Thoracic aorta (tissue), 2 donors: ENCODE measurements around the gene CMIP. TPM values are rescaled to one million over a fixed set of nuclear protein-coding genes. Genes with fewer than 3 reads are reported as not detected.

ENCODE experiments used
- ATAC-seq: fragments of 150-250 bp; one replicate; pipeline ENCODE4 v1.8.0; 2017; ENCODE audit warnings: low read depth; ENCODE audit not compliant: insufficient number of reproducible peaks, low FRiP score
- DNase-seq: peaks from one replicate; pipeline ENCODE4 v3.0.0-alpha.2; 2020; ENCODE audit warnings: low spot score
- H3K27ac ChIP-seq, 2 donors: fragments of 200-600 bp; sonication (generic); 1 replicate in 1 of 2; 2 replicates in 1 of 2; pipeline ENCODE4 v1.5.1; 2016; ENCODE audit warnings: mild to moderate bottlenecking in 2 of 2, moderate library complexity in 2 of 2
- H3K27me3 ChIP-seq: fragments of 200-600 bp; sonication (generic); replicated peaks from 2 replicates; pipeline ENCODE4 v1.6.0; 2016; ENCODE audit warnings: mild to moderate bottlenecking; ENCODE audit not compliant: insufficient read depth
- H3K36me3 ChIP-seq: fragments of 200-600 bp; sonication (generic); one replicate; pipeline ENCODE4 v1.5.1; 2016
- H3K4me1 ChIP-seq, 2 donors: fragments of 200-600 bp; sonication (generic); 1 replicate in 1 of 2; 2 replicates in 1 of 2; pipeline versions ENCODE4 v1.5.1 to v1.6.0; 2016; ENCODE audit warnings: low read depth in 2 of 2, mild to moderate bottlenecking in 1 of 2; ENCODE audit not compliant: control insufficient read depth in 1 of 2
- H3K4me3 ChIP-seq: fragments of 200-600 bp; sonication (generic); 2 replicates; pipeline ENCODE4 v1.5.1; 2016; ENCODE audit warnings: mild to moderate bottlenecking
- H3K9me3 ChIP-seq: fragments of 200-600 bp; sonication (generic); 2 replicates; pipeline ENCODE4 v1.5.1; 2016
- CTCF ChIP-seq: fragments of 200-600 bp; sonication (generic); IDR thresholded peaks from one replicate; pipeline ENCODE4 v1.5.1; 2019; ENCODE audit warnings: antibody characterized with exemption
- total RNA-seq, 2 donors: library from RNA; depleted of rRNA; stranded (reverse); fragments of >200 nt; gene quantifications; one replicate each; pipeline versions ENCODE4 v1.1.0 to v1.2.3, GENCODE V29; 2016

The CMIP gene
- total RNA-seq, 2 donors from 2014 or later: 20.8 to 46.8 TPM

- H3K27me3 ChIP-seq: no peaks in the 10 kb centered on the region
- DNase-seq (no peak), ATAC-seq (no peak)
- peaks cover 13% of the 10 kb centered on the region for H3K36me3 ChIP-seq
- no peak overlapping the region for H3K27ac ChIP-seq
- no peak overlapping the region for H3K4me3 ChIP-seq
- H3K9me3 ChIP-seq: no peaks in the 10 kb centered on the region
- H3K4me1 ChIP-seq: no peaks in the 10 kb centered on the region
- TF ChIP-seq CTCF: no peak
Observed at GRCh38 chr16:81693041-81693743, 248.6 kb downstream of the CMIP start.

GRCh38 chr16:81693744-81694303, 249.2 kb downstream of the CMIP start:
- Histone ChIP-seq H3K4me1 (no peaks in the 10 kb centered on the region), H3K9me3 (no peaks in the 10 kb centered on the region), H3K27me3 (no peaks in the 10 kb centered on the region), H3K36me3 (peaks cover 13% of the 10 kb centered on the region), H3K4me3 (no peak overlapping the region), H3K27ac (no peak overlapping the region)
- ATAC-seq (no peak), DNase-seq (no peak)
- no peak for TF ChIP-seq CTCF

GRCh38 chr16:81694494-81695280, 250.1 kb downstream of the CMIP start:
- Histone ChIP-seq H3K27me3 (no peaks in the 10 kb centered on the region), H3K4me3 (no peak overlapping the region), H3K27ac (no peak overlapping the region), H3K36me3 (peaks cover 13% of the 10 kb centered on the region), H3K4me1 (no peaks in the 10 kb centered on the region), H3K9me3 (no peaks in the 10 kb centered on the region)
- TF ChIP-seq CTCF: no peak
- DNase-seq: no peak
- ATAC-seq: no peak

GRCh38 chr16:81695321-81696165, 250.9 kb downstream of the CMIP start:
- Histone ChIP-seq H3K4me3 (no peak overlapping the region), H3K4me1 (no peaks in the 10 kb centered on the region), H3K27me3 (no peaks in the 10 kb centered on the region), H3K27ac (no peak overlapping the region), H3K36me3 (peaks cover 13% of the 10 kb centered on the region), H3K9me3 (no peaks in the 10 kb centered on the region)
- DNase-seq (no peak), ATAC-seq (no peak)
- TF ChIP-seq CTCF: no peak
